IPS-18a (cell line): ENCODE measurements around the gene RHBDF1.
"Not testable (repeated sequence)": the region's sequence is repeated elsewhere in the genome, so short reads cannot be mapped to it uniquely, and the experiment has no call there.

Experiments used
- H3K27ac ChIP-seq: one replicate; pipeline ENCODE4 v1.5.1; 2013; ENCODE audit warnings: low read length
- H3K27me3 ChIP-seq: one replicate; pipeline ENCODE4 v1.6.1; 2013; ENCODE audit warnings: mild to moderate bottlenecking, low read length; ENCODE audit not compliant: control insufficient read depth, insufficient read depth
- H3K36me3 ChIP-seq: one replicate; pipeline ENCODE4 v1.6.1; 2013; ENCODE audit warnings: low read depth, low read length; ENCODE audit not compliant: control insufficient read depth
- H3K4me1 ChIP-seq: one replicate; pipeline ENCODE4 v1.6.1; 2013; ENCODE audit warnings: low read depth, low read length; ENCODE audit not compliant: control insufficient read depth
- H3K4me3 ChIP-seq: one replicate; pipeline ENCODE4 v1.5.1; 2013; ENCODE audit warnings: low read length
- H3K9ac ChIP-seq: one replicate; pipeline ENCODE4 v1.6.1; 2013; ENCODE audit warnings: mild to moderate bottlenecking, low read length, moderate library complexity
- H3K9me3 ChIP-seq: one replicate; pipeline ENCODE4 v1.6.1; 2013; ENCODE audit warnings: low read depth, low read length; ENCODE audit not compliant: control insufficient read depth

RHBDF1 gene

DNA sequence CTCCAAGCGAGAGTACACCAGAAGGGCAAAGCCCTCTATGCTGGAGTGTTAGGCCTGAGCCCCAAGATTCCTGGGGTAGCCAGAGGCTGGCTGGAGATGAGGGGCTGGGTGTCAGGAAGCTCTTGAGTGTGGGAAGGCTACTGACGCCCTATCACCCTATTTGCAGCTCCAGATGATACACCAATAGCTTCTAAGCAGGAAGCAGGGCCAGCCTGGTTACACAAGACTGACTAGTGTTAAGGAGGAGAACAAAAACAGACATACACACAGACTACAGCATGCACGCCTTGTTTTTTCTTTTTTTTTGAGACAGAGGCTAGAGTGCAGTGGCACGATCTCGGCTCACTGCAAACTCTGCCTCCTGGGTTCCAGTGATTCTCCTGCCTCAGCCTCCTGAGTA is 34.9 kb downstream of the RHBDF1 start:
- no peak overlapping the region for H3K4me3 ChIP-seq
- peaks cover 10% of the 10 kb centered on the region for H3K36me3 ChIP-seq
- H3K4me1 ChIP-seq = no peaks in the 10 kb centered on the region
- H3K9ac ChIP-seq = no peak overlapping the region
- no peaks in the 10 kb centered on the region for H3K27me3 ChIP-seq
- no peaks in the 10 kb centered on the region for H3K9me3 ChIP-seq
- no peak overlapping the region for H3K27ac ChIP-seq

DNA sequence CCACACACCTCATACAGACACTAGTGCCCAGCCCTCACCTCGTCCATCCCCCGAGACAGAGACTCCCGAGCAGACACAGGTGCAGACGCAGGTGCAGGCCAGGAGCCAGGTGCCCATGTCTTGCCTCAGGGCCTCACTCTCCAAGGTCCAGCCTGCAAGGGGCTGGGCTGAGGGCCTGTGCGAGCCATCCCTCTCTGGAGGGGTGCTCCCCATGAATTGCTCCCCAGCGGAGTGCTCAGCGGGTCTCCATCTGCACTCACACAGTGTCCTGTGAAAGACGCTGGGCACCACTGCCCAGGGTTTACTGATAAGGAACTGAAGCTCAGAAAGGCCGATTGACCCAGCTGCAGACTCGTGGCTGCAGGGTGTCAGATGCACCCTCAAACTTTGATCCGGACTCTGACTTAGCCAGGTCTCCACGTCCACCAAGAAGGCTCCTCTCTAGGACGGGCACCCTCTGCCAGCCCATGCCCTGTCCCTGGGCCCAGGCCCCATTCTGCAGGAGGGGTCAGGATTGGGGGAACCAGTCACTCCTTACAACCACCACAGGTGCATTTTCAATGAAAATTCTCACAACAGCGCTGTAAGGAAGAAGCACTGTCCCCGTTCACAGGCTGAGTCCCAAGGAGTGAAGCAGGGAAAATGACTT is 36.0 kb downstream of the RHBDF1 start:
- Histone ChIP-seq H3K9me3 (no peaks in the 10 kb centered on the region), H3K27ac (no peak overlapping the region), H3K27me3 (no peaks in the 10 kb centered on the region), H3K9ac (no peak overlapping the region), H3K36me3 (peaks cover 3% of the 10 kb centered on the region), H3K4me3 (no peak overlapping the region), H3K4me1 (no peaks in the 10 kb centered on the region)

DNA sequence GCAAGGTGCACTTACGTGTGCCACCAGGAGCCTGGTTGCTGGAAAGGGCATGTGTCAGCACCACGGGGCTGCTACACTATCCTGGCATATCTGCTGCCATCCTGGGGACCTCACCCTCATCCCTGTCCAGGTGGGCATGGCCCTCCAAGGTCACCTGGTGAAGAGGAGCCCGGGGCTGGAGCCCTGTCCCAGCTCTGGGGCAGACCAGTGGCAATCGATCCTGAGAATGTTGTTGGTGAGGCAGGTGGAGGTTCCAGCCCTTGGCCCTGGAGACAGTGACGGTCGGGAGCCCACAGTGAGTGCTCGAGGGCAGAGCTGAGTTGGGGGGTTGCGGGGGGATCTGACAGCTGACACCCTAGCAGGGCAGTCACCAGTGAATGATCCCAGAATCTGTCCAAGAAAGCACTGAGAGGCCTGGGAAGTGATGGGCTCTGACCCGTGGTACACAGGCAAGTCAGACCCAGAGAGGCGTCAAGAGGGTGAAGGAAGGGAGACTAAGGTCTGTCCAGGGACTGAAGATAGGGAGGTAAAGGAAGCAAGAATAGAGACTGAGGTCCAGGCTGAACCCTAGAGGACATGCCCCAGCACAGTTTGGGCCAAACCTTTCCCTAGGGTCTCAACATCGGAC is 36.6 kb downstream of the RHBDF1 start:
- Histone ChIP-seq H3K27ac (no peak overlapping the region), H3K9ac (no peak overlapping the region), H3K36me3 (peaks cover 3% of the 10 kb centered on the region), H3K9me3 (no peaks in the 10 kb centered on the region), H3K4me3 (no peak overlapping the region), H3K27me3 (no peaks in the 10 kb centered on the region), H3K4me1 (no peaks in the 10 kb centered on the region)

GRCh38 chr16:35011-35677 is 37.3 kb downstream of the RHBDF1 start:
- H3K27ac ChIP-seq = no peak overlapping the region
- H3K4me1 ChIP-seq = no peaks in the 10 kb centered on the region
- H3K9ac ChIP-seq = no peak overlapping the region
- H3K36me3 ChIP-seq = peaks cover 3% of the 10 kb centered on the region
- H3K4me3 ChIP-seq = no peak overlapping the region
- no peaks in the 10 kb centered on the region for H3K27me3 ChIP-seq
- H3K9me3 ChIP-seq = no peaks in the 10 kb centered on the region

DNA sequence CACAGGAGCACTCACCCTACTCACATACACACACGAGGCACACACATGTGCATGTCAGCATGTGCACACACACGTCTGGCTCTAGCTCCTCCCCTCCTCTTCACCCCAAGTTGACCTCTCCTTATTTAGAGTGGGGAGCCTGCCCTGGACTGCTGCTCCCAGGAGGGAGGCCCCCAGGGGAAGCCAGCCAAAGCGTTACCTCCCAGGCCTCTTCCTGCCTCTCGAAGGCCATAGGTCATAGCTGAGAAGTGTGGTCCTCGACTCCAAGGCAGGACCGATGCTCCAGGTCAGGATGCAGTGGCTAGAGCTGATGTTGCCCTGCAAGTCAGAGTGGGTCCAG is 37.8 kb downstream of the RHBDF1 start:
- H3K9me3 ChIP-seq = no peaks in the 10 kb centered on the region
- H3K4me1 ChIP-seq = no peaks in the 10 kb centered on the region
- H3K9ac ChIP-seq = no peak overlapping the region
- H3K36me3 ChIP-seq = peaks cover 3% of the 10 kb centered on the region
- no peak overlapping the region for H3K4me3 ChIP-seq
- H3K27me3 ChIP-seq = no peaks in the 10 kb centered on the region
- H3K27ac ChIP-seq = no peak overlapping the region

GRCh38 chr16:33877-34647 is 38.4 kb downstream of the RHBDF1 start:
- H3K27ac ChIP-seq = no peak overlapping the region
- no peak overlapping the region for H3K4me3 ChIP-seq
- no peaks in the 10 kb centered on the region for H3K27me3 ChIP-seq
- no peaks in the 10 kb centered on the region for H3K9me3 ChIP-seq
- H3K36me3 ChIP-seq = peaks cover 3% of the 10 kb centered on the region
- no peak overlapping the region for H3K9ac ChIP-seq
- no peaks in the 10 kb centered on the region for H3K4me1 ChIP-seq

GRCh38 chr16:33154-33876 is 39.1 kb downstream of the RHBDF1 start:
- not testable (repeated sequence) for H3K4me3 ChIP-seq, H3K36me3 ChIP-seq, H3K9ac ChIP-seq, H3K27ac ChIP-seq, H3K4me1 ChIP-seq, H3K27me3 ChIP-seq, H3K9me3 ChIP-seq

GRCh38 chr16:30627-31026 is 41.8 kb downstream of the RHBDF1 start:
- H3K4me1 ChIP-seq, H3K27me3 ChIP-seq, H3K9me3 ChIP-seq, H3K4me3 ChIP-seq, H3K36me3 ChIP-seq, H3K27ac ChIP-seq, H3K9ac ChIP-seq: not testable (repeated sequence)

GRCh38 chr16:25926-26348 is 46.5 kb downstream of the RHBDF1 start:
- H3K27ac ChIP-seq, H3K9ac ChIP-seq, H3K36me3 ChIP-seq: not testable (repeated sequence)

GRCh38 chr16:24151-24550 is 48.3 kb downstream of the RHBDF1 start:
- H3K36me3 ChIP-seq, H3K9ac ChIP-seq, H3K4me3 ChIP-seq, H3K4me1 ChIP-seq, H3K27ac ChIP-seq, H3K27me3 ChIP-seq, H3K9me3 ChIP-seq: not testable (repeated sequence)

More at GRCh38 chr16:25926-26348, 46.5 kb downstream of the RHBDF1 start:
- not testable (repeated sequence) for H3K27me3 ChIP-seq, H3K4me1 ChIP-seq, H3K9me3 ChIP-seq, H3K4me3 ChIP-seq

DNA sequence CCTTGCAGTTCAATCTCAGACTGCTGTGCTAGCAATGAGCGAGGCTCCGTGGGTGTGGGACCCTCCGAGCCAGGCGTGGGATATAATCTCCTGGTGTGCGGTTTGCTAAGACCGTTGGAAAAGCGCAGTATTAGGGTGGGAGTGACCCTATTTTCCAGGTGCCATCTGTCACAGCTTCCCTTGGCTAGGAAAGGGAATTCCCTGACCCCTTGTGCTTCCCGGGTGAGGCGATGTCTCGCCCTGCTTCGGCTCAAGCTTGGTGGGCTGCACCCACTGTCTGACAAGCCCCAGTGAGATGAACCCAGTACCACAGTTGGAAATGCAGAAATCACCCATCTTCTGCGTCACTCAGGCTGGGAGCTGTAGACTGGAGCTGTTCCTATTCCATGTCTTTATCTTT is 51.5 kb downstream of the RHBDF1 start:
- H3K27me3 ChIP-seq, H3K36me3 ChIP-seq, H3K9me3 ChIP-seq, H3K9ac ChIP-seq, H3K4me3 ChIP-seq, H3K4me1 ChIP-seq, H3K27ac ChIP-seq: not testable (repeated sequence)
